Endometrium (tissue), 2 donors: ENCODE measurements around the gene YBX3.

ENCODE experiments used
- FAIRE-seq: peaks from 2 replicates; lab custom pipeline; 2012; peaks lifted over from hg19 to GRCh38; lab: Jason Lieb, UNC
- donor health status: control.
- donor health status: control.

YBX3 gene

DNA sequence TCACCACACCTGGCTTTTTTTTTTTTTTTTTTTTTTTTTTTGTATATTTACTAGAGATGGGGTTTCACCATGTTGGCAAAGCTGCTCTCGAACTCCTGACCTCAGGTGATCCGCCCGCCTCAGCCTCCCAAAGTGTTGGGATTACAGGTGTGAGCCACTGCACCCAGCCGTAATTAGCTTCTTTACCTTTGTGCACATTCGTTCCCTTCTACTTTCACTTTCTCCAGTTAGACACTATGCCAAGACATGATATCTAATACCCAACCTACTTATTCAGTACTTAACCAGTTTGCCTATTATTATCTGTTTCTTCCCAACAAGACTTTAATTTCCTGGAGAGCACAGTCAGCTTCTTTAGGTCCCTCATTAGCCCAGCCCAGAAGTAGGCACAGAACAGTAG is 54.6 kb downstream of the YBX3 start:
- FAIRE-seq = no peak

DNA sequence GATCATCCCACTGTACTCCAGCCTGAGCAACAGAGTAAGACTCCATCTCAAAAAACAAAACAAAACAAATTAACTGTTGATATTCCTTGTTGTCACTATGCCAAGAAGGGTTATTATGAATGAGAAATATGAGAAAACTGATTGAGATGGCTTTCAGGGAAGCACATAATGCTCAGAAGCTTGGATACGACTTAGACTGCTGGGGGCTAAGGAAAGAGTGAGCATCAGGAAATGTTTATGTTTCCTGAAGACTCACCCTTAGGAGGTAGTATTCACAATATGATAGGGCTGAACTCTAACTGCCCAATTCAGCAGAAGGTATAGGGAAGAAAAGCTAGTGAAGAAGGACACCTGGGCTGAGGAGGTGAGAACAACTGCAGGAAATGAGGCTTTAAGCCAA is 55.5 kb downstream of the YBX3 start:
- no peak for FAIRE-seq

DNA sequence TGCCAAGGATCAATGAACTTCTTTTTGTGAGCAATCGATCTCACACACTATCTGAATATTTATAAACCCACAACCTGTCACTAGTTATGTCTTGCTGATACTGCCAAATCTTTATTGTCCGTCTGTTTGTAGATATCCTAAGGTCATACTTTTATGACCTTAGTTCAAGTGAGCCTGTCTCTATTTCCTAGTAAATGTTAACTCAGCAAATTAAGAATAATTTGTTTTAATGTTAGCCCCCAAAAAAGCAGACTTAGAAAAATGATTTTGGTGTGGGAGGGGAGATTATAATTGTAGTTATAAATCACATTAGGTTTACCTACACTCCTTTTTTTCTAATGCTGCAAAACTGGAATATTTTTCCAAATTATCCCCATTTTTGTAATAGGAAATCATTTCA is 58.6 kb downstream of the YBX3 start:
- FAIRE-seq = no peak

DNA sequence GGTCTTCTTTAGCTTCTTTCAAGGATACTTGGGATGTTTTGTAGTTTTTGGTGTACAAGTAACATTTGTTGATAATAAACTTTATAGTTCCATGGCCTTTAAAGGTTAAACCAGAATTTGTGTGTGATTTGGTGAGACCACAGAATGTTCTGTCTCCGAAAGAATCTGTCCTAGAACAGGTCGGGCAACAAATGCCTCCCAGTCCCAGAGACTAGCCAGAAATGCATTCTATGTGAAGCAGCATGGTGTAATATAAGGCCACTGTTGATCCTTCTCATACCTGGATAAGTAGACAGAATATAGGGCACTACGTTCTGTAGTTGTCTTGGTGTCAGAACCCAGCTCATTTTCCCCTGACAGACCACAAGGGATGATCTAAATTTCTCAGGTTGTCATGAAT is 59.3 kb downstream of the YBX3 start:
- FAIRE-seq = no peak

DNA sequence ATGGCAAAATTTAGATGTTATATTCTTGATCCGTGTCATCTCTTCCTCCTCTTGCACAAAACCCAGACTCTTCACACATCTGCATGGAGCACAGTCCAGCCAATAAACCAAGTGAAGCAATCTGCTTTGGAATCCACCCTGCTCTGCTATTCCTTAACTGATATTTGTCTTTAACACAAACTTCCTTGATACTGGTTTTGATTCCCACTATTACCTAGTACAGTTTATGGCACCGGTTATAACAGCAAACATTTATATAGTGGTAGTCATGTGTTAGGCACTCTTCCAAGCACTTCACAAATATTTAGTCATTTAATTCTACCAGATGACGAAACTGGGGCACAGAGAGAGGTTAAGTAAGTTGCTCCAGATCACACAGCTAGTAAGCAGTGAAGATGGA is 61.8 kb downstream of the YBX3 start:
- no peak for FAIRE-seq

DNA sequence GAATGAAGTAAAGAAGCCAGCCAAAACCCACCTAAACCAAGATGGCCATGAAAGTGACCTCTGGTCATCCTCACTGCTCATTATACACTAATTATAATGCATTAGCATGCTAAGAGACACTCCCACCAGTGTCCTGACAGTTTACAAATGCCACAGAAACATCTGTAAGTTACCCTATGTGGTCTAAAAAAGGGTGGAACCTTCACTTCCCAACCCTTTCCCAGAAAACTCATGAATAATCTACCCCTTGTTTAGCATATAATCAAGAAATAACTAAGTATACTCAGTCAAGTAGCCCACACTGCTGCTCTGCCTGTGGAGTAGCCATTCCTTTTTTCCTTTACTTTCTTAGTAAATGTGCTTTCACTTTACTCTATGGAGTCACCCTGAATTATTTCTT is 69.1 kb downstream of the YBX3 start:
- no peak for FAIRE-seq

DNA sequence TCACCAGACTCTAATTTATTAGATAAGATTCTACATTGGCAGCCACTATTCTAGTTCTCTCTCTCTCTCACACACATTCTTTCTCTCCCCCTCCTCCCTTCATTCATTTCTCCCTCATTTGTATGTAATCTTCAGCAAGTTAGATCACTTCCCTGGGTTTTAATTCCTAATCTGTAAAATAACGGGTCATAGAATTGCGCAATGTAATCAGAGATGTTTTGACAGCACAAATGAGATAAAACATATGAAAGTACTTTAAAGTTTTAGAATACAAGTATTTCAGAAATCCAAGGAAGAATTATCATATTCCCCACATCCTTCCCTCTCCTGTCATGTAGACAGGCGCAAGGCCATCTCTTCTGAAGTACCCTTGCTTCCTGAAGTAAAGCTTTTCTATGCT is 70.9 kb downstream of the YBX3 start:
- no peak for FAIRE-seq
